ENCODE data around the gene TOMM5.
"Not testable (repeated sequence)": the region's sequence is repeated elsewhere in the genome, so short reads cannot be mapped to it uniquely, and the experiment has no call there.

TOMM5 gene

DNA sequence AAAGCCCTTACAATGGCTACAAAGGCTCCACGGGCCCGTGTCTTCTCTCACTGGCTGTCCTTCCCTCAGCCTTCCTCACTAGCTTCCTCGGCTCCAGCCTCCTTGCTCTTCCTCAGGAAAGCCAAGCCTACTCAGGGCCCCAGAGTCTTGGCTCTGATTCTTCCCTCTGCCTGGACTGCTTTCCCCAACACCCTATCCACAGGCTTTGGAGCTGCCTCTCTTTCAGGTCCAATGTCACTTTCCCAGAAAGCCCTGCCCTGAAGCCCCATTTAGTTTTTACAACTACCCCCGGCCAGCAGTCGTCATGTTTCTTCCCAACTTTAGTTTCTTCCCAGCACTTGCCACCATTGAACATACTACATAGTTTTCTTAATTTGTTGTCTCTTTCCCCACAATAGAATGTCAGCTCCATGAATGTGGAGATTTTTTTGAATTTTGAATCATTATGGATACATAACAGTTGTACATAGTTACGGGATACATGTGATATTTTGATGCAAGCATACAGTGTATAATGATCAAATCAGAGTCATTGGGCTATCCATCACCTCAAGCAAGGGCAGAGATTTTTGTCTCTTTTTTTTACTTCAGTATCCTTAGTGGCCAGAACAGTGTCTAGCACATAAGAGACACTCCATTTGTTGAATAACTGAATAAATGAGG lies 17.5 kb upstream of the TOMM5 start:
- DNase-seq, result no peak

- DNase-seq, result no peak
Observed at GRCh38 chr9:37608250-37608649, 15.9 kb upstream of the TOMM5 start.

- DNase-seq, result no peak
Observed at GRCh38 chr9:37604296-37604695, 11.9 kb upstream of the TOMM5 start.

GRCh38 chr9:37602817-37603216 lies 10.4 kb upstream of the TOMM5 start:
- peak; percentile 20 for DNase-seq

DNA sequence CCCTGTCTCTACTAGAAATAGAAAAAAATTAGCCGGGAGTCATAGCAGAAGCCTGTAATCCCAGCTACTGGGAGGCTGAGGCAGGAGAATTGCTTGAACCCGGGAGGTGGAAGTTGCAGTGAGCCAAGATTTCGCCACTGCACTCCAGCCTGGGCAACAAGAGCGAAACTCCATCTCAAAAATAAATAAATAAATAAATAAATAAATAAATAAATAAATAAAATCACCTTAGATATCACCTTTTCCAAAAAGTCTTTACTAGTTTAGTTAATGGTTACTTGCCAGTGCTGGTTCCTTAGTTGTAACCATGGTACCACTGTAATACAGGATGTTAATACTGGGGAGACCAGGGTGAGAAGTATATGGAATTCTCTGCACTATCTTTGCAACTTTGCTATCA lies 9.7 kb upstream of the TOMM5 start:
- not testable (repeated sequence) for DNase-seq

GRCh38 chr9:37596504-37596903 lies 4.1 kb upstream of the TOMM5 start:
- DNase-seq, result no peak

- DNase-seq, result peak; percentile 13
Observed at GRCh38 chr9:37593883-37594448, 1.6 kb upstream of the TOMM5 start.

GRCh38 chr9:37587521-37587920 lies 4.9 kb downstream of the TOMM5 start:
- no peak for DNase-seq

GRCh38 chr9:37583522-37584121 lies 8.8 kb downstream of the TOMM5 start:
- DNase-seq, result no peak

DNA sequence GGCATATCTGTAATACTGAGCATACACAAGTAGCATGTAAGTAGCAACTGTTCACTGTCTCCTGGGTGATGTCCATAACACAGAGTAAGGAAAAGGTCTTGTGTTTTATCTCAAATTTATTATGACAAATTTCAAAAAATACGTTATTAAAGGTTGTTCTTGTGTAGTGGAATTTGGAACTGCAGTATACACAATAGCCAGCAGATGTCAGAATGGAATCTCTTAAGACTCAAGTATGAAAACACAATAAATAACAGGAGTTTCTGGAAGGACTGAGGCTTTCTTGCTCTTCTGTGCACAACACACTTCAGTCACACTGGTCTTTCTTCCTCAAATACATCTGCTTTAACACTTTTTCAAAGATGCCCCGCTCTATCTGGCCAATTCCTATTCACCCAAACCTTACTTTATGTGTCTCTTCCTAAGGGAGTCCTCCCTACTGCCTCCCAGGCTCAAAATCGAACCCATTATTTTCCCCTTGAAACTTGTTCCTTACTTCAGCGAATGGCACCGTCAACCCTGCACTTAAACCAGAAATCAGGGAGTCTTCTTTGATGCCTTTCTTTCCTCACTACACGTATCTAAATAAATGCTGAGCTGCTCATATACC lies 9.7 kb downstream of the TOMM5 start:
- DNase-seq, result peak; percentile 42

- DNase-seq, result peak; percentile 91
Observed at GRCh38 chr9:37575921-37576721, 16.3 kb downstream of the TOMM5 start, which contains the start of gene FBXO10. Gene FBXO10 (minus strand): TSS chr9:37576380. CDS start chr9:37541768, 34,612 bp downstream.

GRCh38 chr9:37575511-37575914 lies 16.9 kb downstream of the TOMM5 start:
- DNase-seq, result no peak

GRCh38 chr9:37575001-37575400 lies 17.4 kb downstream of the TOMM5 start:
- DNase-seq, result no peak

- DNase-seq, result no peak
Observed at GRCh38 chr9:37574241-37574721, 18.1 kb downstream of the TOMM5 start.

DNA sequence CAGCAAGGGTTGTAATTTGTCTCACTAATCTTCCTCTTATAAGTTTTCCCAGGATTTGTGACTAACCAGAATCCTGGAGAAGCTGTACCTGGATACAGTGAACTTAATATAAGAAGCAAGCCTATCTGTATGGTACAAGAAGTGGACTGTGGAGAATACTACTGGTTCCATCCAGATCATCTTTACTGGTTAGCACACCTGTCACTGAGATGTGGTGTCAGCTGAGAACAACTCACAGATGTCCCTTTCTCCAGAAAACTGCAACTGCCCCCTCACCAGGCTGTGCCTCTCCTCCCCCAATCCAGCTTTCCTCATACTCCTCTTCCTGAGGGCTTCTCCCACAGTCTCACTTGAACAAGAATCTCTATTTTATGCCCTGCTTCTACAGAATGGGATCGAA lies 21.1 kb downstream of the TOMM5 start:
- no peak for DNase-seq

- no peak for DNase-seq
Observed at GRCh38 chr9:37566716-37567115, 25.7 kb downstream of the TOMM5 start.

DNA sequence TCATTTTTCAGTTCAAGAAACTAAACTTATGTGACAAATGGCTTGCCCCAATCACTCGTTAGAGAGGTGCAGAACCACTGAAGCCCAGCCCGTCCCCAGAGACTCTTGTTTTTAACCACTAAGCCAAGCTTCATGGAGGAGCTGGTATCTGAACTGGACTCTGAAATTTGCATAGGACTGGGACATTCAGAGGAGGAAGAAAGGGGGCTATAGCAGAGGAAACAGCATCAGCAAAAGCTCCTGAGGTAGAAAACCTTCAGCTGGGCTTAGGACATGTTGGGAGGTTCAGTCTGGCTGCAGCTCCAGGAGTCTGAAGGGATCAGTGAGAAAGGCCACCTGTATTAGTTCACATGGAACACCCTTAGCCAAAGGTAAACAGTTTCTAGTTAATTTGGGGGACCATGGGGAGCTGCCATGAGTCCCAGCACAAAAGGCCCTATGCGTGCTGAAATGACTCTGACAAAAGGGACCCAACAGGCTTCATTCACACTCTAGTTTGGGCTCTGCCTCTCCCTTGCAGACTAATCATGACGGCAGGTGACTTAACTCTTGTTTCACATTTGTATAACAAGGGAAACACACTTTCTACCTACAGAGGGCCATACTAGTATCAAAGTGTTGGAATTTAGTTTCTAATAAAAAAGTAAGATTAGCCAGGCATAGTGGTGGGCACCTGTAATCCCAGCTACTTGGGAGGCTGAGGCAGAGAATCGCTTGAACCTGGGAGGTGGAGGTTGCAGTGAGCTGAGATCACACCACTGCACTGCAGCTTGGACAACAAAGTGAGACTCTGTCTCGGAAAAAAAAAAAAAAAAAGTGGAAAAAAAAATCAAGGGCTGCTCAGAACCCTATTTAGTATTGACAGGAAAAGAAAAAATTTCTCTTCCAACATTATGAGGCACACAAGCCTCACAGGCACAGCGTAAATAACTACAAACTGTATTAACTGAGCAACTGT lies 26.5 kb downstream of the TOMM5 start:
- DNase-seq, result no peak

DNA sequence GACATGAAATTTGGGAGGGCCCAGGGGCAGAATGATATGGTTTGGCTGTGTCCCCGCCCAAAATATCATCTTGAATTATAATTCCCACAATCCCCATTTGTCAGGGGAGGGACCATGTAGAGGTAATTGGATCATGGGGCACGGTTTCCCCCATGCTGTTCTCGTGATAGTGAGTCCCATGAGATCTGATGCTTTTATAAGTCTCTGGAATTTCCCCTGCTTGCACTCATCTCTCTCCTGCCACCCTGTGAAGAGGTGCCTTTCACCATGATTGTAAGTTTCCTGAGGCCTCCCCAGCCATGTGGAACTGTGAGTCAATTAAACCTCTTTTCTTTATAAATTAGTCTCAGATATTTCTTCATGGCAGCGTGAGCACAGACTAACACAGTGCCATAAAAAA lies 27.5 kb downstream of the TOMM5 start:
- no peak for DNase-seq

DNA sequence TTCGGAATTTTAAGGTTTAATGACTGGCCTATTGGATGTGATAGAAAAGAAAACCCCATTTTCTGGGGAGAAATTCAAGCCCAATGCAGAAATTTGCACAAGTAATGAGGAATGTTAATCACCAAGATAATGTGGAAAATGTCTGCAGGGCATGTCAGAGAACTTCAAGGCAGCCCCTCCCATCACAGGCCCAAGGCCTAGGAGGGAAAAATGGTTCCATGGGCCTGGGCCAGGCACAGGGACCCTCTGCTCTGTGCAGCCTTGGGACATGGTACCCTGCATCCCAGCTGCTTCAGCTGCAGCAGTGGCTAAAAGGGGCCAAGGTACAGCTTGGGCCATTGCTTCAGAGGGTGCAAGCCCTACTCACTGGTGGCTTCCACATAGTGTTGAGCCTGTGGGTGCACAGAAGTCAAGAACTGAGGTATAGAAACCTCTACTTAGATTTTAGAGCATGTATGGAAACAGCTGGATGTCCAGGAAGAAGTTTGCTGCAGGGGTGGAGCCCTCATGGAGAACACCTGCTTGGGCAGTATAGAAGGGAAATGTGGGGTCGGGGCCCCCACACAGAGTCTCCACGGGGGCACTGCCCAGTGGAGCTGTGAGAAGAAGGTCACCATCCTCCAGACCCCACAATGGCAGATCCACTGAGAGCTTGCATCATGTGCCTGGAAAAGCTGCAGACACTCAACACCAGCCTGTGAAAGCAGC lies 28.4 kb downstream of the TOMM5 start:
- no peak for DNase-seq

- no peak for DNase-seq
Observed at GRCh38 chr9:37562826-37563225, 29.6 kb downstream of the TOMM5 start.

GRCh38 chr9:37561682-37562081 lies 30.7 kb downstream of the TOMM5 start:
- DNase-seq, result no peak

All from NCI-H146 (cell line).